GM12891 (cell line): Measurements from ENCODE around the gene SCRG1.

Experiments used
- POLR2A ChIP-seq: IDR thresholded peaks from 2 replicates; pipeline ENCODE4 v1.6.1; 2011; ENCODE audit warnings: low read depth, low read length, control low read depth
- POLR2AphosphoS5 ChIP-seq: IDR thresholded peaks from 2 replicates; pipeline ENCODE4 v1.6.1; 2011; ENCODE audit warnings: low read depth, low read length, control low read depth
- POU2F2 ChIP-seq: IDR thresholded peaks from 2 replicates; pipeline ENCODE4 v1.6.1; 2011; ENCODE audit warnings: low read depth, mild to moderate bottlenecking, control low read depth, low read length, moderate library complexity
- TAF1 ChIP-seq: IDR thresholded peaks from 2 replicates; pipeline ENCODE4 v1.6.1; 2011; ENCODE audit warnings: low read depth, low read length, control low read depth

DNA sequence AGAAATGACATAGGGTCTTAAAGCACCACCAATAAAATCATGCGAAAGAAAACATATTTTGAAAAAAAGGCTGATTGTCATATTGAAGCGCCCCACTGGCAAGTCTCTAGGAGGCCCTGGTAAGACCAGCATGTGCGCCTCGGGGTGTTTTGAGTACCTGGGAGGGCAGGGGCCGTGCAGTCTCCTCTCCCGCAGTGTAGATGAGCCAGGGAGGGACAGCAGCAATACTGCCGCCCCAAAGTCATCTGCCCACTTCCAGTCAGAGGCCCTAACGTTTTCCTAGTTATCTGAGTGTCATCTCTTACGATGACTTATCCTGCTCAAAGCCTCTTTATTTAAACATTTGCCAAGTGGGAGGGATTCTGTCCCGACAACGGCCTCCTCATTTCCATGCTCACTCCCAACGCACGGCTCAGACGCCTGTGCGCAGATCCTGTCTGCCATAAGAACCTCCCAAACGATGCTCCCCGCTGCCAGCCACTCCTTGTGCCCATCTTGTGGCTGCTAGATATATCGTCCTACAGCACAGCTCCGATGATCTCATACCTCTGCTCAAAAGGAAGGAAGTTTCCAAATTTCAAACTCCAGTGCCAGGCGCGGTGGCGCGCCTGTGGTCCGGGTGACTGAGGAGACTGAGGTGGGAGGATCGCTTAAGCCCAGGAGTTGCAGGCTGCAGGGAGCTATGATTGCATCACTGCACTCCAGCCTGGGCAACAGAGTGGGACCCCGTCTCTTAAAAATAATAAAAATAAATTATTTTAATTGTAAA, 17.2 kb upstream of the SCRG1 start:
- TF ChIP-seq POU2F2 (no peak), TAF1 (no peak), POLR2A (no peak), POLR2AphosphoS5 (no peak)
